ENCODE data around the gene OR6P1.

Gene OR6P1

GRCh38 chr1:158570480-158570879, at the start of gene OR6P1:
OR6P1 (minus strand) TSS chr1:158570580; CDS start chr1:158563604, 6,976 bp downstream.
- no peak for DNase-seq

GRCh38 chr1:158613764-158614163, 43.4 kb upstream of the OR6P1 start:
- no peak for DNase-seq

- no peak for DNase-seq
Measured at GRCh38 chr1:158611916-158612315, 41.5 kb upstream of the OR6P1 start.

- DNase-seq, result no peak
Measured at GRCh38 chr1:158607296-158607695, 36.9 kb upstream of the OR6P1 start.

- DNase-seq, result no peak
Measured at GRCh38 chr1:158604968-158605367, 34.6 kb upstream of the OR6P1 start, which contains the start of gene OR10Z1. OR10Z1 (plus strand) TSS chr1:158605268; CDS start chr1:158606439, 1,171 bp downstream.

- no peak for DNase-seq
Measured at GRCh38 chr1:158600735-158601134, 30.4 kb upstream of the OR6P1 start.

GRCh38 chr1:158586942-158587341, 16.6 kb upstream of the OR6P1 start:
- DNase-seq, result no peak

GRCh38 chr1:158583962-158584361, 13.6 kb upstream of the OR6P1 start:
- no peak for DNase-seq

GRCh38 chr1:158579733-158580132, 9.4 kb upstream of the OR6P1 start, which contains the start of gene OR10X1:
OR10X1 (minus strand) TSS chr1:158579899; CDS start chr1:158579899, 0 bp downstream.
- no peak for DNase-seq

GRCh38 chr1:158577561-158577960, 7.2 kb upstream of the OR6P1 start:
- no peak for DNase-seq

GRCh38 chr1:158572226-158572625, 1.8 kb upstream of the OR6P1 start:
- no peak for DNase-seq

- DNase-seq, result no peak
Measured at GRCh38 chr1:158564608-158565007, 5.8 kb downstream of the OR6P1 start.

- DNase-seq, result no peak
Measured at GRCh38 chr1:158563853-158564252, 6.5 kb downstream of the OR6P1 start.

- no peak for DNase-seq
Measured at GRCh38 chr1:158559696-158560095, 10.7 kb downstream of the OR6P1 start.

GRCh38 chr1:158554352-158554751, 16.0 kb downstream of the OR6P1 start, which contains the start of gene OR6Y1:
OR6Y1 (minus strand) TSS chr1:158554405; CDS start chr1:158548105, 6,300 bp downstream.
- DNase-seq, result no peak

GRCh38 chr1:158552296-158552695, 18.1 kb downstream of the OR6P1 start:
- DNase-seq, result no peak

GRCh38 chr1:158547533-158547932, 22.8 kb downstream of the OR6P1 start:
- no peak for DNase-seq

GRCh38 chr1:158537609-158538008, 32.8 kb downstream of the OR6P1 start:
- DNase-seq, result no peak

- no peak for DNase-seq
Measured at GRCh38 chr1:158534496-158534895, 35.9 kb downstream of the OR6P1 start.

- no peak for DNase-seq
Measured at GRCh38 chr1:158527190-158527815, 43.1 kb downstream of the OR6P1 start.

- DNase-seq, result no peak
Measured at GRCh38 chr1:158521666-158522058, 48.7 kb downstream of the OR6P1 start.

- DNase-seq, result no peak
Measured at GRCh38 chr1:158520955-158521665, 49.3 kb downstream of the OR6P1 start.

- DNase-seq, result no peak
Measured at GRCh38 chr1:158520021-158520420, 50.4 kb downstream of the OR6P1 start.

GRCh38 chr1:158516966-158517365, 53.4 kb downstream of the OR6P1 start:
- no peak for DNase-seq
